HG02840 (cell line): ENCODE measurements around the gene ZNF420.
"Not testable (repeated sequence)": the region's sequence is repeated elsewhere in the genome, so short reads cannot be mapped to it uniquely, and the experiment has no call there.

Experiments
- ATAC-seq: cut with Tn5 transposase; IDR thresholded peaks from one replicate; pipeline ENCODE4 v1.9.1; 2021; ENCODE audit warnings: mild to moderate bottlenecking, moderate library complexity, moderate number of reproducible peaks; ENCODE audit not compliant: unreplicated experiment, low FRiP score

ZNF420 gene

DNA sequence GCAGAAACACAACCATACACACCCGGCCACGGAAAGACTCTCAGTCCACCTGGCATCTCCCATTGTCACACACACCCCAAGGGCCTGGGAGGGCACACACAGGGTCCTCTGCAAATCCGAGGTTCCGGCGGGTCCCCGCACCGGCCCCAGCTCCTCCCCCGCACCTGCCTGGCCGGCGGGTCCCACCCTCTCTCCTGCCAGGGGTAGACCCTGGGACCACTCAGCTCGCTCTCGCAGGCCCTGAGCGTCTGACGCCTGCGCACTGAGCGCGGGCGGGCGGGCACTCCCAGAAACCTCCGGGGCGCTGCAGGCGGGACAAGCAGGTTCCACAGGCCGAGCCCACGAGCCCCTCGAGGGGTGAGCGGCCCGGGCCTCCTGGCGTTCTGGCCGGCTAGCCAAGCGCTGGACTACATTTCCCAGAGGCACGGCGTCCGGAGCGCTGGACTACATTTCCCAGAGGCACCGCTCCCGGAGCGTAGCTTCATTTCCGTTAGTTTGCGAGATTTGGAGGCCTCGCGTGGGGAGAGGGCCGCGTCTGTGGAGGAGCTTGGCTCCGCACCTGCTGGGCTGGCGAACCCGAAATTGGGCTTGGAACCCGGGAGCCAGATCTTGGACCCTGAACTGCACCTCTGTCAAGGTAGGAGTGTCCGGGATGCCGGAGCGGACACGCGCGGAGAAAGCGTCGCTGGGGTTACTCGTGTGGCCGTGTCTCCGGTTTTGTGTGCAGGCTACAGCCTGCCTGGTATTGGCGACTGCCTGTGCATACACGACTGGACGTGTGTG lies at the start of gene ZNF420:
Gene ZNF420, plus strand, starts transcription at position 500 of the 783 bp plus-strand sequence. CDS start 10,686 bp downstream, outside the sequence.
- ATAC-seq: peak; percentile 97

DNA sequence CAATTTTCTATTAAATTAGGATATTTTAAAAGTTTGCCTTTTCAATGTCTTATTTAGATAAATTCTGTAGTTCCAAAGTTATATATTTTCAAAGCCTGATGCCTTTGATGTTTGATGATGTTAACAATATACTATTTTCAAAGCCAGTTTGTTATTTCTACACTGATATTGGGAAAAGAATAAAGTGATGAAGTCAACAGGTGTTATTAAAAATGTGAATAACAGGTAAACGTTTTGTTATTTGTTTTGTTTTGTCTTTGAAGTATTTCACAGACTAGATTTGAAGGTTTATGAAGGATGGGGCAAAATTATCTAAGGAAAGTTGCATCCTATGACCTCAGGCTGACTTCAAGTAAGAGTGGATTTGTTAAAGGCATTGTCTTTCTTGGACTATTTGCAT lies 33.1 kb upstream of the ZNF420 start:
- no peak for ATAC-seq

DNA sequence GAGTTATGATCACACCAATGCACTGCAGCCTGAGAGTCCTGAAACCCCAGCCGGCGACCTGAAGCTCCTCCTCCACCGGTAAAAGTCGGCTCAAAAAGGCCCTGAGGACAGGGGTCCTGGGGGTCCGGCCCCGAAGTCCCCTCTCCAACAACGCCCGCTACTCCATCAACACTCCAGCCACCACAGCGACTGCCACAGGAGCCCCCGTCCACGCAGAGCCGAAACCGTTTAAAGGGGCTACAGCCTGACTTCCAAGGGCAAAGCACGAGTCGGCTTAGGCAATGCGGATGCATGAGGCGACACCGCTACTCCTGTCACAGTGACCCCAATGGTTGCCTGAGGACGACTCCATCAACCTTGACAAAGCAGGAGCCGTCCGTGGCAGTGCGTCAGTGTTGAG lies 22.9 kb upstream of the ZNF420 start:
- ATAC-seq: no peak

DNA sequence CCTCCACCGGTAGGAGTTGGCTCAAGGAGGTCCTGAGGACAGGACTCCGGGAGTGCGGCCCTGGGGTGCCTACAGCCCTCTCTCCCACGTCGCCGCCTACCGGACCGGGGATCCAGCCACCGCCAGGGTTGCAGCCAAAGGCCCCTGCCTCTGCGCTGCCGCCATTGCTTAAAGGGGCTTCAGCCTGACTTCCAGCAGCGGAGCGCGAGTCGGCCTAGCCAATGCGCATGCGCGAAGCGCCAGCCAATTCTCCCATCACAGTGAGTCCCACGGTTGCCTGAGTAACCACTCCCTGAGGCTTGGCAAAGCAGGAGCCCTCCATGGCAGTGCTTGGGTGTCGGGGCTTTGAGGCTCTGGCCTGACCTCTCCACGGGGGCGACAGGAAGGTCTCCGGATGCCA lies 21.5 kb upstream of the ZNF420 start:
- ATAC-seq: no peak

DNA sequence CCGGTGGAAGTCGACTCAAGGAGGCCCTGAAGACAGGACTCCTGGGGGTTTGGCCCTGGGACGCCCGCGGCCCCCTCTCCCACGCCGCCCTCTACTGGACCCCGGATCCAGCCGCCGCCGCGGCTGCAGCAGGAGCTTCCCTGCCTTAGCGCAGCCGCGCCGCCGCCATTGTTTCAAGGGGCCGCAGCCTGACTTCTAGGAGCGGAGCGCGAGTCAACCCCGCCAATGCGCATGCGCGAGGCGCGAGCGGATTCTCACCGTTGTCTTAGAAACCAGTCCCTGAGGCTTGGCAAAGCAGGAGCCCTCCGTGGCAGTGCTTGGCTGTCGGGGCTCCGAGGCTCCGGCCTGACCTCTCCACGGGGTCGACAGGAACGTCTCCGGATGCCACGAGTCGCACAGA lies 19.1 kb upstream of the ZNF420 start:
- ATAC-seq: no peak

DNA sequence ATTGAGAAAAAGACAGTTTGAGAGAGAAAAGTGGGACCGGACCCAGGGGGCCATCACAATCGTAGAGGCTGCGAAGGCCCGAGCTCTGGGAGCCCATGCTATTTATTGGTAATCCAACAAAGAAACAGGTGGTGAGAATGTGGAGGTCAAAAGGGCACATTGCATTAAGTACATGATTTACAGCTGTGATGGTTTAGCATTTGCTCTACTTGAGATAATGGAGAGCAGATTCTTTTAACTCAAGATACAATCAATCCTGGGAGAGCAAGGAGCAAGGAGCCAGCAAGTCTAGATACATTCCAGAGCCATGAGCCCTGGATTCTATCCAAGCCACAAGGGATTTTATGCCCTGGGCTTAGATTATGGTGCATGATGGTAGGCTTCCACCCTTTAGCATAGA lies 13.3 kb upstream of the ZNF420 start:
- not testable (repeated sequence) for ATAC-seq

DNA sequence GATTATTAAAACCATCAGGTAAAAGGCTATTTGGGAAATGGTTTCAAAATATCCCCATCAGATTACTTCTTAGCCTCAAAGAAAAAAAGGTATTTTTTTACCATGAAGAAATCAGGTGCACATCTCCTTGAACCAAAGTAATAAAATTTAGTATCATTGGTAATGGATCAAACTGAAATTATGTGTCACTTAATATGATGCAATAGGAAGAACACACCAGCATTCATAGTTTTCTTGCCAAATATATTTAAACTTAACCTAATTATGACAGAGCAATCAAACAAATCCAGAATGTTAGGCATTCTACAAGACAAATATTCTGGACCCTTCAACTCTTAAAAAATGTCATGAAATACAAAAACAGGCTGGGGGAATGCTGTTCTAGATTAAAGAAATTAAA lies 4.1 kb upstream of the ZNF420 start:
- ATAC-seq: no peak

DNA sequence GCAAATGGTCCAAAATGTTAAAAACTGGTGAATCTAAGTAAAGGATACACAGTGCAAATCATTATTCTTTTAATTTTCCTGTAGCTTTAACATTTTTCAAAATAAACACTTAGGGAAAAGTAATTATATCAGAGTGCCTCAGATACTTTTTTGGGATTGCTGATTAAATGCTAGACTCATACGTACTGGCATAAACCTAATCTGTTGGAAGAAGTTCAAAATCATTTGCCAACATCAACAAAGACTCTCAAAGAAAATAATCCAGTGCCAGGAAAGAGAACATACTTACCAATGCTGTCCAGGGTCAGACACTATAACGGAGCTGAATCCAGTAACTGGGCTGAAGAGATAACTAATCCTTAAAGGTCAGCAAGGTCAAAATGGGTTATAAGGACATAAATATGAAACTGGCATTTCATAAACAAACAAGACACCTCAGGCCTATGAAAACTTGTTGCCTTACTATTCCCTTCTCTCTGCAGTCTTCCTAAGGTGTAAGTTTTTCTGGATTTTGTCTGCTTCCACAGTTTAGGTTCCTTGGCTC lies 3.3 kb upstream of the ZNF420 start:
- no peak for ATAC-seq

DNA sequence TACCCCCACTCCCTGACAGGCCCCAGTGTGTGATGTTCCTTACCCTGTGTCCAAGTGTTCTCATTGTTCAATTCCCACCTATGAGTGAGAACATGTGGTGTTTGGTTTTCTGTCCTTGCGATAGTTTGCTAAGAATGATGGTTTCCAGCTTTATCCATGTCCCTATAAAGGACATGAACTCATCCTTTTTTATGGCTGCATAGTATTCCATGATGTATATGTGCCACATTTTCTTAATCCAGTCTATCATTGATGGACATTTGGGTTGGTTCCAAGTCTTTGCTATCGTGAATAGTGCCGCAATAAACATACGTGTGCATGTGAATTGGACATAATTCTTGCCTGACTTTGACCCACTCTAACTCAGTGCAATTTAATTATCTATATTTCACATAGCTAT lies 1.7 kb upstream of the ZNF420 start:
- ATAC-seq: not testable (repeated sequence)

DNA sequence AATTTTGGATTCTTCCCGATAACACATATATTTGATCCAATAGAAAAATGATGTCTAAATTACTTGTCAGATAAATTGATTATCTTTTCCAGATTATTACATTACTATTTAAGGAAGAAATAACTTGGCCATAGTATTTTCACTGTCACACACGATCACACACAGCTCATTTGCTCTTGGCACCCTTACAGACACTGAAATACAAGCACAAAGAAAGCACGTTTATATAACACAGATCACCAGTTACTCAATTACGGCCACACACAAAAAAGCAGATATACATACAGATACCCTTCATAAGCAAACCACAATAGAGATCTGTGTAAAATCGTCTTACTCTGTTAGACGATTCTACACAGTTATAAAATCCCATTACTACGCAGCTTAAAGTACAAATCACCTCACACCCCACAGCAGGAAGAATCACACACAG lies 716 bp upstream of the ZNF420 start:
- ATAC-seq: peak; percentile 1

DNA sequence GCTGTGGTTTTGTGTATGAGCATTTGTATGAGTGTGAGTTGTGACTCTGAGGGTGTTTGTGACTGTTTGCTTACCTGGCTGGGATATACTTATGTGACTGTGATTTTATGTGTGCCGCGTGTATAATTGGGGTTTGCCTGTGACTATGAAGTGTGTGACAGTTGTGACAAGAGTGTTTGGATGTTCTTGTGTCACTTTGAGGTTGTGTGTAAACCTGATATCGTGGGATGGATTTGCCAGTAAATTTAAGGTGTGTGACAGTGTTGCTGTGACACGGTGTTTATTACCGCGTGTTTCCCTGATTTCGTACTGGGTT lies 442 bp downstream of the ZNF420 start:
- no peak for ATAC-seq

DNA sequence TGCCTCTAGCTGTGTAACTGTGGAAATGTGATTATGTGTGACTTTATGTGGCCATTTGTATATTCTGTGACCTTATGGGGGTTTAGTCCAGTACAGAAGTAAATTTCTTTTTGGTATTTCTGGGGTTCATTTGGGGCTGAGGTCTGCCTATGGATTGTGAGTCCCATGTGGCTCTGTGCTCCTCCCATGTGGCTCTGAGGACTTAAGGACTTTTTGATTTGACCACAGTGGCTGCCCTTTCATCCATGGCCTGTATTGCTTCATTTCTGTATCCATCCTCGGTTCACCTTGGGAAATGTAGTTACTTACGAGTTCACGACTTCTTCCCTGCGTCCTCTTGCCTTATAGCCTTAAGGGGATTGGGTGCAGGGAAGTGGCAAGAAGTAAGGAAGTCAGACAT lies 1.0 kb downstream of the ZNF420 start:
- no peak for ATAC-seq

DNA sequence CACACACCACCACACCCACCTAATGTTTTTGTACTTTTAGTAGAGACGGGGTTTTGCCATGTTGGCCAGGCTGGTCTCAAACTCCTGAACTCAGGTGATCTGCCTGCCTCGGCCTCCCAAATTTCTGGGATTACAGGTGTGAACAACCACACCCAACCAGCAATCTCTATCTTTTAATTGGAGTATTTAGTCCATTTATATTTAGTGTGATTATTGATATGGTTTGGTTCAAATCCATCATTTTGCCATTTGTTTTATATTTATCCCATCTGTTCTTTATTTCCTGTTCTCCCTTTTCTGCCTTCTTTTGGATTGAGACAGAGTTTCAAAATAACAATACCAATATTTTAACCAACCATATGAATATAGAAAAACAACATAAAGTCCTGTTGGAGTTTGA lies 4.1 kb downstream of the ZNF420 start:
- no peak for ATAC-seq

DNA sequence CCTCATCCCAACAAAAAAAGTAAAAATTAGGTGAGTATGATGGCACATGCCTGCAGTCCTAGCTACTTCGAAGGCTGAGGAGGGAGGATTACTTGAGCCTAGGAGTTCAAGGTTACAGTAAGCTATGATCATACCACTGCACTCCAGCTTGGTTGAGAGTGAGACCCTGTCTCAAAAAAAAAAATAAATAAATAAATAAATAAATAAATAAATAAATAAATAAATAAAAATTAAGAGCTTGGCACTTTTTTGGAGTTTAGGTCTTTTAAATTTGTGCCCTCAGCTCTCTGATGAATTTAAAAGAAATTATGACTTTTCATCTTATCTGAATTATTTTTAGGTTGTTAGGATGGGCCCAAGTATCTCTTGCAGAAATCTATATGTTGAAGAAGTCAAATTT lies 8.9 kb downstream of the ZNF420 start:
- no peak for ATAC-seq

DNA sequence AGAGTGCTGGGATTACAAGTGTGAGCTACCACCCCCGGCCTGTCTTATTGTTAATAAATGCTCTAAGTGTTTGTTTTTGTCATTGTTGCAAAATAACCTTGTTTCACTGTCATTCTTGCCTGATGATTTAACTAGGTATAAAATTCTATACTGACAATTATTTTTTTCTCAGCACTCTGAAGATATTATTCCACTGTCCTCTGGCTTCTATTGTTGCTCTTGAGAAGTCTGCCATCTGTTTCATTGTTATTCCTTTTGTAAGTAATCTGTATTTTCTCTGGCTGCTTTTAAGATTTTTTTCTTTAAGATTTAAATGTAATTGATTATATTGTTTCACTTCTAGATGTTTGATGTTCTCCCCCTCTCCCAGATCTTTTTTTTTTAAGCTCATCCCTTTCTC lies 17.6 kb downstream of the ZNF420 start:
- no peak for ATAC-seq

DNA sequence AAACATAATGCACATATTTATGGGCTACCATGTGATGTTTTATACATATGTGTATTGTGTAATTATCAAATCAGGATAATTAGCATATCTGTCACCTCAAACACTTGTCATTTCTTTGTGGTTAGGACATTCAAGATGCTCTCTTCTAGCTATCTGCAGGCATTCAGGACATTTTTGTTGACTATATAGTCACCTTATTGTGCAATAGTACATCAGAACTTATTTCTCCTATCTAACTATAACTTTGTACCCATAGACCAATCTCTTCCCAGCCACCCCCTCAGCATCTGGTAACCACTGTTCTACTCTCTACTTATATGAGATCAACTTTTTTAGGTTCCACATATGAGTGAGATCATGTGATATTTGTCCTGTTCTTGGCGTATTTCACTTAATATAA lies 20.3 kb downstream of the ZNF420 start:
- ATAC-seq: no peak

DNA sequence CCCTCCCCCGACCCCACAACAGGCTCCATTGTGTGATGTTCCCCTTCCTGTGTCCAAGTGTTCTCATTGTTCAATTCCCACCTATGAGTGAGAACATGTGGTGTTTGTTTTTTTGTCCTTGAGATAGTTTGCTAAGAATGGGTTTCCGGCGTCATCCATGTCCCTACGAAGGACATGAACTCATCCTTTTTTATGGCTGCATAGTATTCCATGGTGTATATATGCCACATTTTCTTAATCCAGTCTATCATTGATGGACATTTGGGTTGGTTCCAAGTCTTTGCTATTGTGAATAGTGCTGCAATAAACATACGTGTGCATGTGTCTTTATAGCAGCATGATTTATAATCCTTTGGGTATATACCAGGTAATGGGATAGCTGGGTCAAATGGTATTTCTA lies 25.9 kb downstream of the ZNF420 start:
- ATAC-seq: not testable (repeated sequence)

DNA sequence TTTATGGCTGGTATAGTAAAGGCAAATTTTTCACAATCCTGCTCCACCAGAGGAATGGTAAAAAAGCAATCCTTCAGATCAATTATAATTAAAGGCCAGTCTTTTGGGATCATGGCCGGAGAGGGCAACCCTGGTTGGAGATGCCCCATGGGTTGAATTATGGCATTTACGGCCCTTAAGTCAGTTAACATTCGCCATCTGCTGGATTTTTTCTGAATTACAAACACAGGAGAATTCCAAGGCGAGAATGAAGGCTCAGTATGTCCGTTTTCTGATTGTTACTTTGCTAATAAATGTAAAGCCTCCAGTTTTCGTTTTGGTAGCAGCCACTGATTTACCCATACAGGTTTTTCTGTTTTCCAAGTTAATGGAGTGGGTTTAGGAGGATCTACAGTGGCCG lies 33.5 kb downstream of the ZNF420 start:
- not testable (repeated sequence) for ATAC-seq

DNA sequence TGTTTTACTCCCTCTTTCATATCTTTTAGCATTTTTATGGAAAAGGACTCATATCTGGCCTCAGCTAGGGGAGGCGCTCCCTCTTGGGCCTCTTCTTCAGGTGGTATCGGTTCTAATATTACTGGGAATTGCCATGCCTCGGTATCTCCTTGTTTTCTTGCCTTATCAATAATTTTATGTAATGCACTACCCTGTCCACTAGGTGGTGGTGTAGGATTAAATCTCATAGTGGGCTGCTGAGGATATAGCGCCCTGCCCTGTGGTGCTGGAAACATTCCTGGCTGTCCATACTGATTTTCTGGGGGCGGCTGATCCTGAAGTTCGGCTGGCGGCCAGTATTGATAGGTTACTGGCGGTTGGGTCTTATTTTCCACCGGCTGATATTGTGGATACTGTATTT lies 35.8 kb downstream of the ZNF420 start:
- no peak for ATAC-seq

DNA sequence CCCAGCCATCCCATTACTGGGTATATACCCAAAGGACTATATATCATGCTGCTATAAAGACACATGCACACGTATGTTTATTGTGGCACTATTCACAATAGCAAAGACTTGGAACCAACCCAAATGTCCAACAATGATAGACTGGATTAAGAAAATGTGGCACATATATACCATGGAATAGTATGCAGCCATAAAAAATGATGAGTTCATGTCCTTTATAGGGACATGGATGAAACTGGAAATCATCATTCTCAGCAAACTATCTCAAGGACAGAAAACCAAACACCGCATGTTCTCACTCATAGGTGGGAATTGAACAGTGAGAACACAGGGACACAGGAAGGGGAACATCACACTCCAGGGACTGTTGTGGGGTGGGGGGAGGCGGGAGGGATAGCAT lies 43.9 kb downstream of the ZNF420 start:
- not testable (repeated sequence) for ATAC-seq

DNA sequence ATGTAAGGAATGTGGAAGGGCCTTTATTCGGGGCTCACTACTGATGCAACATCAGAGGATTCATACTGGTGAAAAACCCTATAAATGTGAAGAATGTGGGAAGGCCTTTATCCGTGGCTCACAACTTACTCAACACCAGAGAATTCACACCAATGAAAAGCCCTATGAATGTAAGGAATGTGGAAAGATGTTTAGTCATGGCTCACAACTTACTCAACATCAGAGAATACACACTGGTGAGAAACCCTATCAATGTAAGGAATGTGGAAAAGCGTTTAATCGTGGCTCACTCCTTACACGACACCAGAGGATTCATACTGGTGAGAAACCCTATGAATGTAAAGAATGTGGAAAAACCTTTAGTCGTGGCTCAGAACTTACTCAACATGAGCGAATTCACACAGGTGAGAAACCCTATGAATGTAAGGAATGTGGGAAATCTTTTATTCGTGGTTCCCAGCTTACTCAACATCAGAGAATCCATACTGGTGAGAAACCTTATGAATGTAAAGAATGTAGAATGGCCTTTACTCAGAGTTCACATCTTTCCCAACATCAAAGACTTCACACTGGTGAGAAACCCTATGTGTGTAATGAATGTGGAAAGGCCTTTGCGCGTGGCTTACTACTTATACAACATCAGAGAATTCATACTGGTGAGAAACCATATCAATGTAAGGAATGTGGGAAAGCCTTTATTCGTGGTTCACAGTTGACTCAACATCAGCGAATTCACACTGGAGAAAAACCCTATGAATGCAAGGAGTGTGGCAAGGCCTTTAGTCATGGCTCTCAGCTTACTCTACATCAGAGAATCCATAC lies 50.0 kb downstream of the ZNF420 start:
- no peak for ATAC-seq

DNA sequence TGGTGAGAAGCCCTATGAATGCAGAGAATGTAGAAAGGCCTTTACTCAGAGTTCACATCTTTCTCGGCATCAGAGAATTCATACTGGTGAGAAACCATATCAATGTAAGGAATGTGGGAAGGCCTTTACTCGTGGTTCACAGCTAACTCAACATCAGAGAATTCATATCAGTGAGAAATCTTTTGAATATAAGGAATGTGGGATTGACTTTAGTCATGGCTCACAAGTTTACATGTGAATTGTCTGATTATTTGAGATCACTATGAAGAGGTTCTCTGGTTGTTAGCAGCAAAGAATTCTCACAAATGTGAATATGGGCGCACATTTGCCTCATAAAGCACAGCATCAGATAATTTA lies 50.6 kb downstream of the ZNF420 start:
- no peak for ATAC-seq
